K562 treated with DMSO at 1 percent for 12 hours (cell line): ENCODE results near the gene ATP12A. TPM values are rescaled to one million over a fixed set of nuclear protein-coding genes. Genes with fewer than 3 reads are reported as not detected.

Source experiments
- total RNA-seq: library from RNA; unstranded; fragments of 300-600 nt; gene quantifications from 2 replicates; pipeline ENCODE4 v1.2.3, GENCODE V29; 2022; ENCODE audit not compliant: insufficient read depth

ATP12A gene
- not detected in 2 replicates for total RNA-seq

GRCh38 chr13:24680258-24680920, at the start of gene ATP12A:
ATP12A (plus strand) TSS chr13:24680408; CDS start chr13:24680744, 336 bp downstream.

Other genes with a start within 250 kb of the ATP12A start
- 13.7 and 46.2 TPM in 2 replicates for gene PARP4, start 167.6 kb upstream of the ATP12A start, total RNA-seq
- 1.3 TPM in 1 of 2 replicates, not detected in the other for gene RNF17, start 83.8 kb downstream of the ATP12A start, total RNA-seq